ENCODE data around the gene PRRG2. TPM values are rescaled to one million over a fixed set of nuclear protein-coding genes. Genes with fewer than 3 reads are reported as not detected.
"Not testable (repeated sequence)": the region's sequence is repeated elsewhere in the genome, so short reads cannot be mapped to it uniquely, and the experiment has no call there.

PRRG2 gene
- total RNA-seq, 1 experiment from 2014 or later = 17.0 TPM

DNA sequence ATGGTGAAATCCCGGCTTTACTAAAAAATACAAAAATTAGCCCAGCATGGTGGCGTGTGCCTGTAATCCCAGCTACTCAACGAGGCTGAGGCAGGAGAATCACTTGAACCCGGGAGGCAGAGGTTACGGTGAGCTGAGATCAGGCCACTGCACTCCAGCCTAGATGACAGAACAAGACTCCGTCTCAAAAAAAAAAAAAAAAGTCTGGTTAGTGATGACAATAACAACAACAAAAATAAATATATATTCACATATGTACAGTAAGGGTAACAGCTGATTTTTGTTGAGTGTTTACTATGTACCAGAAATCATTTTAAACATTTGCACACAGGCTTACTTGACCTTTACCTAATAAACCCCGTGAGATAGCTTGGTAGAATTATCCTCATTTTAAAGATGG is 35.8 kb downstream of the PRRG2 start:
- no peaks in the 10 kb centered on the region for H3K9me3 ChIP-seq (ENCODE audit: low read length)
- CTCF ChIA-PET = no interaction called here
- H3K4me3 ChIP-seq (ENCODE audit: low read length) = no peak overlapping the region
- peaks cover 37% of the 10 kb centered on the region for H3K36me3 ChIP-seq (ENCODE audit: low read depth, low read length)
- BruUV-seq (replicated peaks) = no TSS peak
- H3F3A ChIP-seq (ENCODE audit: low read length, unreplicated experiment) = peaks cover 8% of the 10 kb centered on the region
- peaks cover 29% of the 10 kb centered on the region for H3K4me1 ChIP-seq (ENCODE audit: insufficient read depth, low read length)
- TF ChIP-seq EZH2phosphoT487 (IDR thresholded peaks at IDR 0.05; ENCODE audit: borderline replicate concordance, low read length) (no peak), EZH2 (IDR thresholded peaks at IDR 0.05; ENCODE audit: low read length, unreplicated experiment) (no peak)
- TF ChIP-seq, protein P1, sequence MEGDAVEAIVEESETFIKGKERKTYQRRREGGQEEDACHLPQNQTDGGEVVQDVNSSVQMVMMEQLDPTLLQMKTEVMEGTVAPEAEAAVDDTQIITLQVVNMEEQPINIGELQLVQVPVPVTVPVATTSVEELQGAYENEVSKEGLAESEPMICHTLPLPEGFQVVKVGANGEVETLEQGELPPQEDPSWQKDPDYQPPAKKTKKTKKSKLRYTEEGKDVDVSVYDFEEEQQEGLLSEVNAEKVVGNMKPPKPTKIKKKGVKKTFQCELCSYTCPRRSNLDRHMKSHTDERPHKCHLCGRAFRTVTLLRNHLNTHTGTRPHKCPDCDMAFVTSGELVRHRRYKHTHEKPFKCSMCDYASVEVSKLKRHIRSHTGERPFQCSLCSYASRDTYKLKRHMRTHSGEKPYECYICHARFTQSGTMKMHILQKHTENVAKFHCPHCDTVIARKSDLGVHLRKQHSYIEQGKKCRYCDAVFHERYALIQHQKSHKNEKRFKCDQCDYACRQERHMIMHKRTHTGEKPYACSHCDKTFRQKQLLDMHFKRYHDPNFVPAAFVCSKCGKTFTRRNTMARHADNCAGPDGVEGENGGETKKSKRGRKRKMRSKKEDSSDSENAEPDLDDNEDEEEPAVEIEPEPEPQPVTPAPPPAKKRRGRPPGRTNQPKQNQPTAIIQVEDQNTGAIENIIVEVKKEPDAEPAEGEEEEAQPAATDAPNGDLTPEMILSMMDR (conservative IDR thresholded peaks at IDR 0.05; ENCODE audit: low read depth, low read length) = no peak
- POLR2A ChIA-PET (ENCODE audit: unreplicated experiment) = no interaction called here
- no peak overlapping the region for H3K4me2 ChIP-seq (ENCODE audit: low read length)
- H3K9me2 ChIP-seq (replicated peaks; ENCODE audit: low read length) = no peaks in the 10 kb centered on the region
- H3K27me3 ChIP-seq (ENCODE audit: low read length) = no peaks in the 10 kb centered on the region
- no peak for ATAC-seq
- no peak for DNase-seq
- peaks cover 21% of the 10 kb centered on the region for H3K79me2 ChIP-seq (ENCODE audit: low read length)
- intact Hi-C loops (cut with micrococcal nuclease) = no loop called here
- H2AFZ ChIP-seq (ENCODE audit: low read length) = no peak overlapping the region
- 0 out of 2 replicates have a peak, but pooled peaks cover 3% of the 10 kb centered on the region for H4K20me1 ChIP-seq (ENCODE audit: low read length)
- H3K27ac ChIP-seq (ENCODE audit: low read length) = no peak overlapping the region
- H3K9ac ChIP-seq (ENCODE audit: low read length) = no peak overlapping the region

DNA sequence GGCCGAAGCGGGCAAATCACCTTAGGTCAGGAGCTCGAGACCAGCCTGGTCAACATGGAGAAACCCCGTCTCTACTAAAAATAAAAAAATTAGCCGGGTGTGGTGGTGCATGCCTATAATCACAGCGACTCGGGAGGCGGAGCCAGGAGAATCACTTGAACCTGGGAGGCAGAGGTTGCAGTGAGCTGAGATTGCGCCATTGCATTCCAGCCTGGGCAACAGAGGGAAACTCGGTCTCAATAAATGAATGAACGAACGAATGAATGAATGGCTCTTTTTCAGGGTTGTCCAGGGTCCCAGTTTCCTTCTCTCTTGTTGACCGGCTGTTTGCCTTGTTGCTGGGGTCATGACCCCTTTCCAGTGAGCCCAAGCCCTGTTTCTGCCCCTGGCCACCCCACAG is 36.7 kb downstream of the PRRG2 start:
- H3K4me2 ChIP-seq (ENCODE audit: low read length); H3K9me2 ChIP-seq (replicated peaks; ENCODE audit: low read length); H3K9ac ChIP-seq (ENCODE audit: low read length); CTCF ChIA-PET; H4K20me1 ChIP-seq (ENCODE audit: low read length); H2AFZ ChIP-seq (ENCODE audit: low read length); H3F3A ChIP-seq (ENCODE audit: low read length, unreplicated experiment); H3K27ac ChIP-seq (ENCODE audit: low read length); H3K4me3 ChIP-seq (ENCODE audit: low read length); ATAC-seq; H3K27me3 ChIP-seq (ENCODE audit: low read length); DNase-seq; H3K9me3 ChIP-seq (ENCODE audit: low read length); intact Hi-C loops (cut with micrococcal nuclease); BruUV-seq (replicated peaks): not testable (repeated sequence)
- POLR2A ChIA-PET (ENCODE audit: unreplicated experiment) = interaction anchor here (0.8 kb wide), 1 partner anchor 22 kb away, joined by 4 read pairs; the partner anchor contains the start of gene RRAS
- Histone ChIP-seq H3K36me3 (ENCODE audit: low read depth, low read length) (peaks cover 41% of the 10 kb centered on the region), H3K4me1 (ENCODE audit: insufficient read depth, low read length) (peaks cover 22% of the 10 kb centered on the region), H3K79me2 (ENCODE audit: low read length) (peaks cover 12% of the 10 kb centered on the region)

DNA sequence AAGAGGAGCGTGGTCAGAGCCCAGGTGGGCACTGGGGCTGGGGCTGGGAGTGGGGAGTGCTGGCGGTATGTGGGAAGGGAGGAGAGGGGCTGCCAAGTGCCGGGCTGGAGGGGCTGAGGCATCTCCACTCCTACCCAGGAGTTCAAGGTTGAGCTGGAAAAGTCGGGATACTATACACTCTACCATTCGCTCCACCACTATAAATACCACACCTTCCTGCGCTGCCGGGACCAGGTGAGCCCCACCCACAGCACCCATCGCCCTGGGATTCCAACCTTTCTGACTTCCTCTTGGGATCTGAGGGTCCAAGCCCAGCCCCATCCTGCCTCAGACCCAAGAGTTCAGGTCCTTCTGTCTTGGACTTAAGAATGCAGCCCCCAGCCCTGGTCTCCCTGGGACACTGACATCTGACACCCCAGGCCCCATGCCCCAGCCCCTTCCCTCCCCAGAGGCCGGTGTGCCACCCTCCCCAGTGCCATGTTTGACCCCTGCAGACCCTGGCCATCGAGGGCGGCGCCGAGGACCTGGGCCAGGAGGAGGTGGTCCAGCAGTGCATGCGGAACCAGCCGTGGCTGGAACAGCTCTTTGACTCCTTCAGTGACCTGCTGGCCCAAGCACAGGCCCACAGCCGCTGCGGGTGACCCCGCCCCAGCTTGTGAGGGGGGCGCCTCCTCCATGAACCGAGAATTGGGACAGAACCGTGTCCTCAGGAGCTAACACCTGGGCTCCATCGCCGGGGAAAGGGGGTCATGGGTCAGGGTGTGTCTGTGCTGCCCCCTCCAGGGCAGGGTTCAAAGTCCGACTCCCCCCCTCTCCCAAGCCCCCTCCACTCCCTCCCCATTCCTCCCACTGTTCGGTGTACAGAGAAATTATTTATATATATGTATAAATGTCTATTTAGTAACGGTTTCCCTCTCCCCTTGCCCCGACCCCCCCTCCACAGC is 44.1 kb downstream of the PRRG2 start:
- no peaks in the 10 kb centered on the region for H3K9me3 ChIP-seq (ENCODE audit: low read length)
- no peak overlapping the region for H2AFZ ChIP-seq (ENCODE audit: low read length)
- H3K4me3 ChIP-seq (ENCODE audit: low read length) = no peak overlapping the region
- H3K27ac ChIP-seq (ENCODE audit: low read length) = no peak overlapping the region
- DNase-seq (no peak), ATAC-seq (no peak; the same call in 1 of the 2 replicates)
- POLR2A ChIA-PET (ENCODE audit: unreplicated experiment) = no interaction called here
- H3K36me3 ChIP-seq (ENCODE audit: low read depth, low read length) = peaks cover 31% of the 10 kb centered on the region; the same call in 1 of the 2 replicates
- intact Hi-C loops (cut with micrococcal nuclease) = no loop called here
- no peaks in the 10 kb centered on the region for H3K4me1 ChIP-seq (ENCODE audit: insufficient read depth, low read length)
- no peaks in the 10 kb centered on the region for H3F3A ChIP-seq (ENCODE audit: low read length, unreplicated experiment)
- no peak overlapping the region for H3K4me2 ChIP-seq (ENCODE audit: low read length)
- 0 out of 2 replicates have a peak, but pooled peaks cover under 1% of the 10 kb centered on the region for H4K20me1 ChIP-seq (ENCODE audit: low read length)
- H3K79me2 ChIP-seq (ENCODE audit: low read length) = no peaks in the 10 kb centered on the region
- CTCF ChIA-PET = no interaction called here
- H3K27me3 ChIP-seq (ENCODE audit: low read length) = no peaks in the 10 kb centered on the region
- H3K9me2 ChIP-seq (replicated peaks; ENCODE audit: low read length) = no peaks in the 10 kb centered on the region
- no peak overlapping the region for H3K9ac ChIP-seq (ENCODE audit: low read length)
- BruUV-seq (replicated peaks) = TSS peak; percentile 13
- TF ChIP-seq, protein P1 (conservative IDR thresholded peaks at IDR 0.05; ENCODE audit: low read depth, low read length) = no peak
- TF ChIP-seq EZH2phosphoT487 (IDR thresholded peaks at IDR 0.05; ENCODE audit: borderline replicate concordance, low read length) = no peak
- no peak for TF ChIP-seq EZH2 (IDR thresholded peaks at IDR 0.05; ENCODE audit: low read length, unreplicated experiment)
